ENCODE data around the gene RFX8. TPM values are rescaled to one million over a fixed set of nuclear protein-coding genes. Genes with fewer than 3 reads are reported as not detected.
"Not testable (repeated sequence)": the region's sequence is repeated elsewhere in the genome, so short reads cannot be mapped to it uniquely, and the experiment has no call there.

Gene RFX8
- total and polyA plus RNA-seq, 4 experiments from 2014 or later: 1.2 to 1.3 TPM; not detected in 2

- H3K27me3 Mint-ChIP-seq: no peaks in the 10 kb centered on the region
- no peak for DNase-seq
- POLR2A ChIA-PET (ENCODE audit: partially characterized antibody): interaction anchor here (1.4 kb wide), 1 partner anchor 55 kb away, joined by 3 read pairs; no protein-coding TSS in a partner anchor
- no peak overlapping the region for H3K27ac ChIP-seq (ENCODE audit: low read depth, low read length)
- peaks cover 20 to 33% (median 22%) of the 10 kb centered on the region in 4 donors for H3K4me1 Mint-ChIP-seq
- H3K27ac Mint-ChIP-seq: no peak overlapping the region
- intact Hi-C loops (cut with micrococcal nuclease): no loop called here
- H3K4me3 Mint-ChIP-seq: no peak overlapping the region
- H3K9me3 Mint-ChIP-seq: peaks cover 0 to 7% (median 0%) of the 10 kb centered on the region in 8 donors
- H3K36me3 ChIP-seq (ENCODE audit: insufficient read depth, low read length): no peaks in the 10 kb centered on the region
- CTCF ChIA-PET (ENCODE audit: partially characterized antibody): no interaction called here
- H3K27me3 ChIP-seq (ENCODE audit: insufficient read depth, low read length): no peaks in the 10 kb centered on the region
- no peaks in the 10 kb centered on the region for H3K9me3 ChIP-seq (ENCODE audit: control insufficient read depth in 1 of 2, low read length in 2 of 2)
- H3K4me1 ChIP-seq (ENCODE audit: insufficient read depth, low read length): peaks cover 10% of the 10 kb centered on the region
- H3K4me3 ChIP-seq (ENCODE audit: low read length in 2 of 2): no peak overlapping the region
- H3K36me3 Mint-ChIP-seq: no peaks in the 10 kb centered on the region
Observed at GRCh38 chr2:101516349-101516748, 41.4 kb upstream of the RFX8 start.

GRCh38 chr2:101515477-101515876 is 40.6 kb upstream of the RFX8 start:
- Mint-ChIP-seq H3K4me3 (no peak overlapping the region), H3K27ac (no peak overlapping the region), H3K9me3 (peaks cover 0 to 7% (median 0%) of the 10 kb centered on the region in 8 donors), H3K27me3 (no peaks in the 10 kb centered on the region), H3K4me1 (peaks cover 19 to 31% (median 21%) of the 10 kb centered on the region in 4 donors), H3K36me3 (no peaks in the 10 kb centered on the region)
- Histone ChIP-seq H3K27me3 (ENCODE audit: insufficient read depth, low read length) (no peaks in the 10 kb centered on the region), H3K36me3 (ENCODE audit: insufficient read depth, low read length) (no peaks in the 10 kb centered on the region), H3K27ac (ENCODE audit: low read depth, low read length) (no peak overlapping the region), H3K9me3 (ENCODE audit: control insufficient read depth in 1 of 2, low read length in 2 of 2) (no peaks in the 10 kb centered on the region), H3K4me1 (ENCODE audit: insufficient read depth, low read length) (peaks cover 10% of the 10 kb centered on the region), H3K4me3 (ENCODE audit: low read length in 2 of 2) (no peak overlapping the region)
- intact Hi-C loops (cut with micrococcal nuclease): no loop called here
- DNase-seq: no peak
- ChIA-PET POLR2A (ENCODE audit: partially characterized antibody) (interaction anchor here (0.6 kb wide), 1 partner anchor 205 kb away, joined by 3 read pairs; no protein-coding TSS in a partner anchor), CTCF (ENCODE audit: partially characterized antibody) (interaction anchor here (1.2 kb wide), 1 partner anchor 316 kb away, joined by 3 read pairs; no protein-coding TSS in a partner anchor)

- ChIA-PET CTCF (ENCODE audit: partially characterized antibody) (no interaction called here), POLR2A (ENCODE audit: partially characterized antibody) (no interaction called here)
- no peaks in the 10 kb centered on the region for H3K9me3 ChIP-seq (ENCODE audit: control insufficient read depth in 1 of 2, low read length in 2 of 2)
- H3K4me1 Mint-ChIP-seq: peaks cover 14 to 22% (median 15%) of the 10 kb centered on the region in 4 donors
- no peaks in the 10 kb centered on the region for H3K36me3 ChIP-seq (ENCODE audit: insufficient read depth, low read length)
- H3K4me3 ChIP-seq (ENCODE audit: low read length in 2 of 2): no peak overlapping the region
- H3K27ac ChIP-seq (ENCODE audit: low read depth, low read length): no peak overlapping the region
- H3K4me1 ChIP-seq (ENCODE audit: insufficient read depth, low read length): peaks cover 10% of the 10 kb centered on the region
- peaks cover 0 to 7% (median 0%) of the 10 kb centered on the region in 8 donors for H3K9me3 Mint-ChIP-seq
- no peak for DNase-seq
- H3K27ac Mint-ChIP-seq: no peak overlapping the region
- no peak overlapping the region for H3K4me3 Mint-ChIP-seq
- no peaks in the 10 kb centered on the region for H3K27me3 ChIP-seq (ENCODE audit: insufficient read depth, low read length)
- H3K36me3 Mint-ChIP-seq: no peaks in the 10 kb centered on the region
- H3K27me3 Mint-ChIP-seq: no peaks in the 10 kb centered on the region
- intact Hi-C loops (cut with micrococcal nuclease): no loop called here
Observed at GRCh38 chr2:101512993-101513392, 38.1 kb upstream of the RFX8 start.

- POLR2A ChIA-PET (ENCODE audit: partially characterized antibody): no interaction called here
Observed at GRCh38 chr2:101511381-101511780, 36.5 kb upstream of the RFX8 start.

GRCh38 chr2:101509499-101510284 is 34.8 kb upstream of the RFX8 start:
- POLR2A ChIA-PET (ENCODE audit: partially characterized antibody): interaction anchor here (1.3 kb wide), 1 partner anchor 23 kb away, joined by 3 read pairs; no protein-coding TSS in a partner anchor
- CTCF ChIA-PET (ENCODE audit: partially characterized antibody): interaction anchor here (1.5 kb wide), 1 partner anchor 9 kb away, joined by 4 read pairs; no protein-coding TSS in a partner anchor
- intact Hi-C loops (cut with micrococcal nuclease): no loop called here

More at GRCh38 chr2:101511381-101511780, 36.5 kb upstream of the RFX8 start:
- intact Hi-C loops (cut with micrococcal nuclease): no loop called here
- H3K27ac Mint-ChIP-seq: no peak overlapping the region
- H3K27me3 Mint-ChIP-seq: no peaks in the 10 kb centered on the region
- DNase-seq: no peak
- Histone ChIP-seq H3K4me1 (ENCODE audit: insufficient read depth, low read length) (no peaks in the 10 kb centered on the region), H3K4me3 (ENCODE audit: low read length in 2 of 2) (no peak overlapping the region), H3K36me3 (ENCODE audit: insufficient read depth, low read length) (no peaks in the 10 kb centered on the region), H3K27me3 (ENCODE audit: insufficient read depth, low read length) (no peaks in the 10 kb centered on the region), H3K9me3 (ENCODE audit: control insufficient read depth in 1 of 2, low read length in 2 of 2) (no peaks in the 10 kb centered on the region), H3K27ac (ENCODE audit: low read depth, low read length) (no peak overlapping the region)
- H3K36me3 Mint-ChIP-seq: no peaks in the 10 kb centered on the region
- H3K4me3 Mint-ChIP-seq: no peak overlapping the region
- CTCF ChIA-PET (ENCODE audit: partially characterized antibody): no interaction called here
- H3K4me1 Mint-ChIP-seq: peaks cover 0 to 7% (median 2%) of the 10 kb centered on the region in 4 donors
- H3K9me3 Mint-ChIP-seq: peaks cover 0 to 4% (median 0%) of the 10 kb centered on the region in 8 donors

GRCh38 chr2:101508636-101509035 is 33.7 kb upstream of the RFX8 start:
- ChIA-PET POLR2A (ENCODE audit: partially characterized antibody) (interaction anchor here (1.3 kb wide), 1 partner anchor 22 kb away, joined by 3 read pairs; no protein-coding TSS in a partner anchor), CTCF (ENCODE audit: partially characterized antibody) (interaction anchor here (1.5 kb wide), 1 partner anchor 10 kb away, joined by 4 read pairs; no protein-coding TSS in a partner anchor)
- H3K36me3 Mint-ChIP-seq: no peaks in the 10 kb centered on the region
- H3K4me1 ChIP-seq (ENCODE audit: insufficient read depth, low read length): no peaks in the 10 kb centered on the region
- H3K36me3 ChIP-seq (ENCODE audit: insufficient read depth, low read length): no peaks in the 10 kb centered on the region
- H3K4me1 Mint-ChIP-seq: no peaks in the 10 kb centered on the region
- H3K4me3 ChIP-seq (ENCODE audit: low read length in 2 of 2): no peak overlapping the region
- no peaks in the 10 kb centered on the region for H3K9me3 Mint-ChIP-seq
- intact Hi-C loops (cut with micrococcal nuclease): no loop called here
- no peak overlapping the region for H3K4me3 Mint-ChIP-seq
- H3K27me3 ChIP-seq (ENCODE audit: insufficient read depth, low read length): no peaks in the 10 kb centered on the region
- no peak overlapping the region for H3K27ac Mint-ChIP-seq
- no peak for DNase-seq
- no peak overlapping the region for H3K27ac ChIP-seq (ENCODE audit: low read depth, low read length)
- H3K27me3 Mint-ChIP-seq: no peaks in the 10 kb centered on the region
- H3K9me3 ChIP-seq (ENCODE audit: control insufficient read depth in 1 of 2, low read length in 2 of 2): no peaks in the 10 kb centered on the region

More at GRCh38 chr2:101509499-101510284, 34.8 kb upstream of the RFX8 start:
- H3K27ac ChIP-seq (ENCODE audit: low read depth, low read length): no peak overlapping the region
- no peaks in the 10 kb centered on the region for H3K9me3 ChIP-seq (ENCODE audit: control insufficient read depth in 1 of 2, low read length in 2 of 2)
- H3K4me3 Mint-ChIP-seq: no peak overlapping the region
- peaks cover 0 to 4% (median 0%) of the 10 kb centered on the region in 8 donors for H3K9me3 Mint-ChIP-seq
- no peak for DNase-seq
- no peaks in the 10 kb centered on the region for H3K36me3 ChIP-seq (ENCODE audit: insufficient read depth, low read length)
- no peaks in the 10 kb centered on the region for H3K27me3 Mint-ChIP-seq
- peaks cover 0 to 1% (median 0%) of the 10 kb centered on the region in 4 donors for H3K4me1 Mint-ChIP-seq
- no peaks in the 10 kb centered on the region for H3K27me3 ChIP-seq (ENCODE audit: insufficient read depth, low read length)
- no peak overlapping the region for H3K4me3 ChIP-seq (ENCODE audit: low read length in 2 of 2)
- H3K27ac Mint-ChIP-seq: no peak overlapping the region
- no peaks in the 10 kb centered on the region for H3K36me3 Mint-ChIP-seq
- no peaks in the 10 kb centered on the region for H3K4me1 ChIP-seq (ENCODE audit: insufficient read depth, low read length)

GRCh38 chr2:101505276-101505675 is 30.4 kb upstream of the RFX8 start:
- CTCF ChIA-PET (ENCODE audit: partially characterized antibody); H3K9me3 Mint-ChIP-seq; H3K4me1 ChIP-seq (ENCODE audit: insufficient read depth, low read length); H3K4me3 ChIP-seq (ENCODE audit: low read length in 2 of 2); H3K27ac ChIP-seq (ENCODE audit: low read depth, low read length); intact Hi-C loops (cut with micrococcal nuclease); H3K27me3 ChIP-seq (ENCODE audit: insufficient read depth, low read length); H3K9me3 ChIP-seq (ENCODE audit: control insufficient read depth in 1 of 2, low read length in 2 of 2); DNase-seq; H3K27me3 Mint-ChIP-seq; H3K4me3 Mint-ChIP-seq; H3K36me3 Mint-ChIP-seq; H3K36me3 ChIP-seq (ENCODE audit: insufficient read depth, low read length); POLR2A ChIA-PET (ENCODE audit: partially characterized antibody); H3K27ac Mint-ChIP-seq: not testable (repeated sequence)
- peaks cover 9 to 14% (median 11%) of the 10 kb centered on the region in 4 donors for H3K4me1 Mint-ChIP-seq

Measured in CD4-positive, alpha-beta memory T cell (primary cell).